HCT116 (cell line): Measurements from ENCODE around the gene PRRT1. TPM values are rescaled to one million over a fixed set of nuclear protein-coding genes. Genes with fewer than 3 reads are reported as not detected.

Experiments used
- ATAC-seq: fragments of 200-7000 bp; cut with Tn5 transposase; 2 replicates; pipeline ENCODE4 v1.9.1; 2020; ENCODE audit warnings: mild to moderate bottlenecking, moderate library complexity
- BruUV-seq: library from RNA; stranded (reverse); fragments of 400-500 nt; replicated peaks from 2 replicates; lab custom pipeline; 2021; lab: Mats Ljungman, UMichigan
- CTCF ChIA-PET: fragments of 300-600 bp; sonication (Branson Sonifier 250); formaldehyde crosslinking; loops from one replicate; lab custom pipeline; 2021; ENCODE audit warnings: antibody characterized with exemption; lab: Charles Lee
- POLR2A ChIA-PET: fragments of 300-600, 350-600 bp; sonication (Branson Sonifier 250); formaldehyde crosslinking; loops from one replicate; lab custom pipeline; 2021; ENCODE audit warnings: antibody characterized with exemption; lab: Charles Lee
- RAD21 ChIA-PET, 2 experiments: fragments of 300-600 bp; sonication (Branson Sonifier 250); formaldehyde crosslinking; loops; one replicate each; lab custom pipeline; 2023; ENCODE audit warnings: low total read pairs in 2 of 2; ENCODE audit not compliant: uncharacterized antibody in 2 of 2, unreplicated experiment in 2 of 2, low non-redundant PET in 1 of 2; lab: Charles Lee
- DNase-seq: peaks from one replicate; pipeline ENCODE4 v3.0.0-alpha.2; 2010; ENCODE audit warnings: low read depth, low spot score
- H2AFZ ChIP-seq: fragments of 200-600 bp; shearing (Covaris generic), sonication (generic); 2 replicates; pipeline ENCODE4 v1.6.1; 2017; ENCODE audit warnings: low read depth, mixed run types, mixed read lengths, antibody characterized with exemption, low read length; ENCODE audit not compliant: poor library complexity, severe bottlenecking
- H3K27ac ChIP-seq: 2 replicates; pipeline ENCODE4 v1.5.1; 2012; ENCODE audit warnings: low read depth, low read length
- H3K27me3 ChIP-seq: fragments of 200-600 bp; sonication (generic); 2 replicates; pipeline ENCODE4 v1.6.1; 2016; ENCODE audit warnings: mixed run types, low read length, mixed read lengths; ENCODE audit not compliant: insufficient read depth
- H3K36me3 ChIP-seq, 2 experiments: fragments of 200-500 bp in 1 of 2; fragments of 200-600 bp in 1 of 2; sonication (Bioruptor generic) in 1 of 2; sonication (generic) in 1 of 2; 2 replicates each; pipeline versions ENCODE4 v1.5.1 to v1.6.1; 2014 to 2016; ENCODE audit warnings: low read length in 2 of 2, inconsistent platforms in 1 of 2, mixed read lengths in 1 of 2, mixed run types in 1 of 2; ENCODE audit not compliant: insufficient read depth in 2 of 2, control insufficient read depth in 1 of 2
- H3K4me1 ChIP-seq, 2 experiments: fragments of 200-600 bp in 1 of 2; sonication (generic) in 1 of 2; 2 replicates each; pipeline versions ENCODE4 v1.5.1 to v1.6.1; 2012 to 2017; ENCODE audit warnings: low read length in 2 of 2, inconsistent platforms in 1 of 2, mild to moderate bottlenecking in 1 of 2, mixed read lengths in 1 of 2, mixed run types in 1 of 2, moderate library complexity in 1 of 2; ENCODE audit not compliant: insufficient read depth in 2 of 2, control insufficient read depth in 1 of 2
- H3K4me2 ChIP-seq: fragments of 200-600 bp; sonication (generic); 2 replicates; pipeline ENCODE4 v1.6.1; 2017; ENCODE audit warnings: mixed run types, low read length, mixed read lengths
- H3K4me3 ChIP-seq, 2 experiments: fragments of 200-600 bp in 1 of 2; sonication (generic) in 1 of 2; replicated peaks in 1 of 2; 2 replicates each; pipeline ENCODE4 v1.5.1; 2011 to 2016; ENCODE audit warnings: low read length in 2 of 2, control low read depth in 1 of 2, low read depth in 1 of 2, mild to moderate bottlenecking in 1 of 2, mixed read lengths in 1 of 2, mixed run types in 1 of 2
- H3K79me2 ChIP-seq: fragments of 200-600 bp; sonication (generic); 2 replicates; pipeline ENCODE4 v1.6.1; 2017; ENCODE audit warnings: mild to moderate bottlenecking, mixed run types, low read length, moderate library complexity, mixed read lengths; ENCODE audit not compliant: insufficient read depth
- H3K9ac ChIP-seq: fragments of 200-600 bp; sonication (generic); 2 replicates; pipeline ENCODE4 v1.6.1; 2016; ENCODE audit warnings: low read length, mixed read lengths
- H3K9me2 ChIP-seq: fragments of 200-600 bp; sonication (generic), shearing (Covaris generic); 2 replicates; pipeline ENCODE4 v1.6.1; 2017; ENCODE audit warnings: mixed run types, mild to moderate bottlenecking, moderate library complexity; ENCODE audit not compliant: insufficient read depth
- H3K9me3 ChIP-seq, 2 experiments: fragments of 200-500 bp in 1 of 2; fragments of 200-600 bp in 1 of 2; sonication (Bioruptor generic) in 1 of 2; sonication (generic) in 1 of 2; 2 replicates each; pipeline ENCODE4 v1.6.1; 2014 to 2017; ENCODE audit warnings: low read length in 2 of 2, mixed read lengths in 2 of 2, inconsistent platforms in 1 of 2, low read depth in 1 of 2, mild to moderate bottlenecking in 1 of 2, mixed run types in 1 of 2, moderate library complexity in 1 of 2; ENCODE audit not compliant: control insufficient read depth in 1 of 2, insufficient read depth in 1 of 2
- H4K20me1 ChIP-seq: fragments of 200-600 bp; sonication (generic), shearing (Covaris generic); 2 replicates; pipeline ENCODE4 v1.6.1; 2017; ENCODE audit warnings: mixed run types, mild to moderate bottlenecking, moderate library complexity; ENCODE audit not compliant: insufficient read depth
- CBX3 ChIP-seq: IDR thresholded peaks from 2 replicates; pipeline ENCODE4 v1.6.1; 2012; ENCODE audit warnings: low read depth
- CEBPB ChIP-seq: IDR thresholded peaks from 2 replicates; pipeline ENCODE4 v1.6.1; 2012; ENCODE audit warnings: low read depth
- EGR1 ChIP-seq: IDR thresholded peaks from 2 replicates; pipeline ENCODE4 v1.6.1; 2012; ENCODE audit warnings: low read depth
- EZH2phosphoT487 ChIP-seq: fragments of 200-600 bp; IDR thresholded peaks from 2 replicates; pipeline ENCODE4 v1.6.1; 2018; ENCODE audit warnings: antibody characterized with exemption, borderline replicate concordance
- FOSL1 ChIP-seq: IDR thresholded peaks from 2 replicates; pipeline ENCODE4 v1.6.1; 2012; ENCODE audit warnings: low read depth
- JUND ChIP-seq: IDR thresholded peaks from 2 replicates; pipeline ENCODE4 v1.6.1; 2012
- POLR2A ChIP-seq: IDR thresholded peaks from 2 replicates; pipeline ENCODE4 v1.7.0; 2011; ENCODE audit warnings: borderline replicate concordance; ENCODE audit not compliant: insufficient read depth, insufficient read length; ENCODE audit errors: extremely low read depth
- POLR2AphosphoS5 ChIP-seq: IDR thresholded peaks from 2 replicates; pipeline ENCODE4 v1.6.1; 2011; ENCODE audit warnings: mild to moderate bottlenecking, low read depth, low read length, moderate library complexity
- SIN3A ChIP-seq: IDR thresholded peaks from 2 replicates; pipeline ENCODE4 v1.6.1; 2012; ENCODE audit warnings: low read depth
- SP1 ChIP-seq: IDR thresholded peaks from 2 replicates; pipeline ENCODE4 v1.6.1; 2012; ENCODE audit warnings: low read depth
- YY1 ChIP-seq: IDR thresholded peaks from 2 replicates; pipeline ENCODE4 v1.6.1; 2011; ENCODE audit warnings: low read length, low read depth, moderate library complexity, mild to moderate bottlenecking; ENCODE audit not compliant: insufficient replicate concordance; ENCODE audit errors: extremely low read depth
- intact Hi-C: fragments of 100-400 bp; cut with micrococcal nuclease; formaldehyde crosslinking; loops from 2 replicates; pipeline ENCODE4 v1.10.0; 2022
- total RNA-seq: library from RNA; stranded (reverse); gene quantifications from one replicate; pipeline ENCODE4 v1.2.1, GENCODE V29; 2021; ENCODE audit not compliant: unreplicated experiment
- TF ChIP-seq, protein P1 (sequence below), 3 experiments: fragments of 200-600 bp in 1 of 3; sonication (generic) in 1 of 3; IDR thresholded peaks in 2 of 3; conservative IDR thresholded peaks in 1 of 3; 2 replicates each; pipeline ENCODE4 v1.5.1; 2012 to 2017; ENCODE audit warnings: low read depth in 2 of 3, low read length in 2 of 3, antibody characterized with exemption in 1 of 3, borderline replicate concordance in 1 of 3, control low read depth in 1 of 3, mild to moderate bottlenecking in 1 of 3, mixed read lengths in 1 of 3, mixed run types in 1 of 3, moderate library complexity in 1 of 3; ENCODE audit not compliant: insufficient read depth in 1 of 3
- TF ChIP-seq, protein P2 (sequence below): IDR thresholded peaks from 2 replicates; pipeline ENCODE4 v1.6.1; 2012
- TF ChIP-seq, protein P3 (sequence below): IDR thresholded peaks from 2 replicates; pipeline ENCODE4 v1.6.1; 2011; ENCODE audit warnings: mild to moderate bottlenecking, low read length, moderate library complexity; ENCODE audit not compliant: insufficient replicate concordance; ENCODE audit errors: extremely low read depth

Gene PRRT1
- total RNA-seq, 1 experiment from 2014 or later, result 6.1 TPM

DNA sequence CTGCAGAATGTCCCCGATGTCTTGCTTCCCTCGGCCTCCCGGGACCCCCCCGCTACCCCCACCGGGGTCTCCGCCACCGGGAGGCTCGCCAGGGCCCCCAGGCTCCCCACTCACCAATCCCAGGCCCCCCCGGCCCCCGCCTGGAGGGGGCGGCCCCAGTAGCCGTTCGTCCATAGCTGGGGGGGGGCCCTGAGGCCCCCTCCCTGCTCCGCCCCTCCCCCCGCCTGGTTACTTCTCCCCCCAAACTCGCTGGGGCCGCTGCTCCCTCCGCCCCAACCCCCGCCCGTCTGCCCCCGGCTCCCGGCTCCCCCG is 38.0 kb upstream of the PRRT1 start:
- intact Hi-C loops, result no loop called here

More for the DNA sequence above, 38.0 kb upstream of the PRRT1 start:
- DNase-seq (no peak), ATAC-seq (peak; percentile 5; the same call in 1 of the 2 replicates)
- no peaks in the 10 kb centered on the region for H3K9me2 ChIP-seq
- peaks cover 0 to 3% of the 10 kb centered on the region in 2 experiments; a peak in 2 of 4 replicates for H3K36me3 ChIP-seq
- ChIA-PET POLR2A (interaction anchor here (1.0 to 1.2 kb wide), 2 partner anchors 11 to 62 kb away, joined by 3 to 4 read pairs; partner anchors contain the start of gene ATF6B), CTCF (no interaction called here), RAD21 (no interaction called here)
- H3K27ac ChIP-seq, result peak overlapping the region; percentile 81
- H3K9ac ChIP-seq, result peak overlapping the region; percentile 87
- no peak for TF ChIP-seq JUND
- TF ChIP-seq, protein P1, sequence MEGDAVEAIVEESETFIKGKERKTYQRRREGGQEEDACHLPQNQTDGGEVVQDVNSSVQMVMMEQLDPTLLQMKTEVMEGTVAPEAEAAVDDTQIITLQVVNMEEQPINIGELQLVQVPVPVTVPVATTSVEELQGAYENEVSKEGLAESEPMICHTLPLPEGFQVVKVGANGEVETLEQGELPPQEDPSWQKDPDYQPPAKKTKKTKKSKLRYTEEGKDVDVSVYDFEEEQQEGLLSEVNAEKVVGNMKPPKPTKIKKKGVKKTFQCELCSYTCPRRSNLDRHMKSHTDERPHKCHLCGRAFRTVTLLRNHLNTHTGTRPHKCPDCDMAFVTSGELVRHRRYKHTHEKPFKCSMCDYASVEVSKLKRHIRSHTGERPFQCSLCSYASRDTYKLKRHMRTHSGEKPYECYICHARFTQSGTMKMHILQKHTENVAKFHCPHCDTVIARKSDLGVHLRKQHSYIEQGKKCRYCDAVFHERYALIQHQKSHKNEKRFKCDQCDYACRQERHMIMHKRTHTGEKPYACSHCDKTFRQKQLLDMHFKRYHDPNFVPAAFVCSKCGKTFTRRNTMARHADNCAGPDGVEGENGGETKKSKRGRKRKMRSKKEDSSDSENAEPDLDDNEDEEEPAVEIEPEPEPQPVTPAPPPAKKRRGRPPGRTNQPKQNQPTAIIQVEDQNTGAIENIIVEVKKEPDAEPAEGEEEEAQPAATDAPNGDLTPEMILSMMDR (IDR thresholded peaks at IDR 0.05 in 2 of 3, conservative IDR thresholded peaks at IDR 0.05 in 1 of 3; ENCODE audit: borderline replicate concordance in 1 of 3, insufficient read depth in 1 of 3, low read depth in 2 of 3, low read length in 2 of 3), result no peak
- TF ChIP-seq SP1, result no peak
- TF ChIP-seq SIN3A, result no peak
- no peak for TF ChIP-seq EZH2phosphoT487
- no peak for TF ChIP-seq POLR2AphosphoS5
- TF ChIP-seq FOSL1, result no peak
- TF ChIP-seq, protein P2, sequence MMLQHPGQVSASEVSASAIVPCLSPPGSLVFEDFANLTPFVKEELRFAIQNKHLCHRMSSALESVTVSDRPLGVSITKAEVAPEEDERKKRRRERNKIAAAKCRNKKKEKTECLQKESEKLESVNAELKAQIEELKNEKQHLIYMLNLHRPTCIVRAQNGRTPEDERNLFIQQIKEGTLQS, result no peak
- no peak for TF ChIP-seq EGR1
- TF ChIP-seq YY1, result no peak
- TF ChIP-seq CEBPB, result no peak
- TF ChIP-seq, protein P3, sequence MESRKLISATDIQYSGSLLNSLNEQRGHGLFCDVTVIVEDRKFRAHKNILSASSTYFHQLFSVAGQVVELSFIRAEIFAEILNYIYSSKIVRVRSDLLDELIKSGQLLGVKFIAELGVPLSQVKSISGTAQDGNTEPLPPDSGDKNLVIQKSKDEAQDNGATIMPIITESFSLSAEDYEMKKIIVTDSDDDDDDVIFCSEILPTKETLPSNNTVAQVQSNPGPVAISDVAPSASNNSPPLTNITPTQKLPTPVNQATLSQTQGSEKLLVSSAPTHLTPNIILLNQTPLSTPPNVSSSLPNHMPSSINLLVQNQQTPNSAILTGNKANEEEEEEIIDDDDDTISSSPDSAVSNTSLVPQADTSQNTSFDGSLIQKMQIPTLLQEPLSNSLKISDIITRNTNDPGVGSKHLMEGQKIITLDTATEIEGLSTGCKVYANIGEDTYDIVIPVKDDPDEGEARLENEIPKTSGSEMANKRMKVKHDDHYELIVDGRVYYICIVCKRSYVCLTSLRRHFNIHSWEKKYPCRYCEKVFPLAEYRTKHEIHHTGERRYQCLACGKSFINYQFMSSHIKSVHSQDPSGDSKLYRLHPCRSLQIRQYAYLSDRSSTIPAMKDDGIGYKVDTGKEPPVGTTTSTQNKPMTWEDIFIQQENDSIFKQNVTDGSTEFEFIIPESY, result no peak
- no peak for TF ChIP-seq CBX3
- no peak for TF ChIP-seq POLR2A
- peaks cover 20 to 61% of the 10 kb centered on the region in 2 experiments for H3K4me1 ChIP-seq
- H3K79me2 ChIP-seq, result peaks cover 13% of the 10 kb centered on the region
- peak overlapping the region; percentile 80 to 84 for H3K4me3 ChIP-seq
- H3K4me2 ChIP-seq, result peak overlapping the region; percentile 81
- no peaks in the 10 kb centered on the region for H3K9me3 ChIP-seq
- no peaks in the 10 kb centered on the region for H4K20me1 ChIP-seq
- BruUV-seq, result no TSS peak
- H2AFZ ChIP-seq, result no peak overlapping the region
- H3K27me3 ChIP-seq, result no peaks in the 10 kb centered on the region
